ENCODE results near the gene PRKCA. TPM values are rescaled to one million over a fixed set of nuclear protein-coding genes. Genes with fewer than 3 reads are reported as not detected.

PRKCA gene
- total RNA-seq, 1 donor from 2014 or later, result 2.2 TPM

- ChIA-PET CTCF (no interaction called here), POLR2A (no interaction called here)
- intact Hi-C loops (cut with micrococcal nuclease), result no loop called here
- Mint-ChIP-seq H3K27ac (no peak overlapping the region), H3K9me3 (peaks cover 9% of the 10 kb centered on the region), H3K36me3 (ENCODE audit: low read depth) (no peaks in the 10 kb centered on the region), H3K4me1 (no peaks in the 10 kb centered on the region), H3K27me3 (no peaks in the 10 kb centered on the region), H3K4me3 (no peak overlapping the region)
- ATAC-seq (ENCODE audit: low read depth), result no peak
- no peak for TF ChIP-seq CTCF (IDR thresholded peaks at IDR 0.05)
- no peak for DNase-seq
These were observed 556.9 kb downstream of the PRKCA start for GRCh38 chr17:66859353-66859752.

GRCh38 chr17:66860204-66860603 lies 557.8 kb downstream of the PRKCA start:
- POLR2A ChIA-PET, result no interaction called here

More at GRCh38 chr17:66860204-66860603, 557.8 kb downstream of the PRKCA start:
- intact Hi-C loops (cut with micrococcal nuclease), result no loop called here
- Mint-ChIP-seq H3K27me3 (no peaks in the 10 kb centered on the region), H3K36me3 (ENCODE audit: low read depth) (no peaks in the 10 kb centered on the region), H3K4me3 (no peak overlapping the region), H3K9me3 (peaks cover 2% of the 10 kb centered on the region), H3K4me1 (no peaks in the 10 kb centered on the region), H3K27ac (no peak overlapping the region)
- TF ChIP-seq CTCF (IDR thresholded peaks at IDR 0.05), result no peak
- CTCF ChIA-PET, result interaction anchor here (1.3 kb wide), 1 partner anchor 9 kb away, joined by 3 read pairs; no protein-coding TSS in a partner anchor
- DNase-seq (no peak), ATAC-seq (ENCODE audit: low read depth) (no peak)

Other genes starting within 250 kb of the PRKCA start
- 3.8 and 3.9 TPM in 2 replicates for gene CEP112, start 110.5 kb upstream of the PRKCA start, total RNA-seq
- not detected in 2 replicates for gene APOH, start 73.2 kb upstream of the PRKCA start, total RNA-seq